DMS153 (cell line): Measurements from ENCODE around the gene BMPER.

Experiments used
- DNase-seq: peaks from one replicate; lab custom pipeline; 2025; lab: John Stamatoyannopoulos, UW

Gene BMPER

DNA sequence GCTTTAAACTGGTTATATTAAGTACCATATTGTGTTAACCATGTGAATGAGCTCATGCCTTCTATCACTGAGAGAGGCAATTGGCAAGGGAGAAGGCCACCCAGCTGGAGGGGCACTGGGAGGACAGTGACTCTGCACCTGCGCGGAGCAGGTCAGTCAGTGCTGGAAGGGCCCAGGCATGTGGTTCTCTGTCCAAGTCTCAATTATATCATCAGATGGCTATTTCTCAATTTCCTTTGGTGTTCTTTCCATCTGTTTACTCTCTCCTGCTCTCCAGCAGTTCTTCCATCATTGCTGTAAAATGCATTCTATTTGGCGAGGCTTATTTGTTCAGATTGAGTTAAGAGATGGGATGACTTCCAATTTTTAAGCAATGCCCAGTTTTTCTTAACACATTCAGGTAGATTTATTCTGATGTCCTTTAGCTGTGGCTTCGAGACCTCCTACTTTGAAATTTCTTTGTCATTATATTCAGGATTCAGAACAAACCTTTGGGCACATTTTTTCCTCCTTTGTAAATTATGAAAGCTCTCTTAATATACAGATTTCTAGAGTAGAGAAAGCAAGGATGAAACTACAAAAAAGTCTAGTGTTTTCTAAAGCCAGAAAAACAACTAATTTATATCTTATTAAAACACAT lies 159.3 kb downstream of the BMPER start:
- DNase-seq = no peak

DNA sequence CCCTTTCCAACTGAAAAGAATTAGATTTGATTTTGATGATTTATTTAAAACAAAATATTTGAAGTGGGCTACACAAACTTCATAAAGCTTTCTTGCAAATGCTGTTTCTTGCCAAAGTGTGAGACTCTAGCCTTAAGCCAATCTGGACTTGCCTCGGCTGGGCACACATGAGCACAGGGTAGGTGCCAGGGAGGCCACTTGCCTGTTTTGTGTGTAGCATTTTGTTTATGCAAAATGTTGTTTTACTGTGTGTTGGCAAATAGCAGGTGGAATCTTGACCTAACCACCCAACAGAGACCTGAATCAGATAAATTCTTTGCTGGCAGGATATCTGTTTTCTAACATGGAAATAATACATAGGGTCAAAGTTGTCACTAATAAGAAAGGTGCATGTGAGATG lies 161.1 kb downstream of the BMPER start:
- DNase-seq = no peak

DNA sequence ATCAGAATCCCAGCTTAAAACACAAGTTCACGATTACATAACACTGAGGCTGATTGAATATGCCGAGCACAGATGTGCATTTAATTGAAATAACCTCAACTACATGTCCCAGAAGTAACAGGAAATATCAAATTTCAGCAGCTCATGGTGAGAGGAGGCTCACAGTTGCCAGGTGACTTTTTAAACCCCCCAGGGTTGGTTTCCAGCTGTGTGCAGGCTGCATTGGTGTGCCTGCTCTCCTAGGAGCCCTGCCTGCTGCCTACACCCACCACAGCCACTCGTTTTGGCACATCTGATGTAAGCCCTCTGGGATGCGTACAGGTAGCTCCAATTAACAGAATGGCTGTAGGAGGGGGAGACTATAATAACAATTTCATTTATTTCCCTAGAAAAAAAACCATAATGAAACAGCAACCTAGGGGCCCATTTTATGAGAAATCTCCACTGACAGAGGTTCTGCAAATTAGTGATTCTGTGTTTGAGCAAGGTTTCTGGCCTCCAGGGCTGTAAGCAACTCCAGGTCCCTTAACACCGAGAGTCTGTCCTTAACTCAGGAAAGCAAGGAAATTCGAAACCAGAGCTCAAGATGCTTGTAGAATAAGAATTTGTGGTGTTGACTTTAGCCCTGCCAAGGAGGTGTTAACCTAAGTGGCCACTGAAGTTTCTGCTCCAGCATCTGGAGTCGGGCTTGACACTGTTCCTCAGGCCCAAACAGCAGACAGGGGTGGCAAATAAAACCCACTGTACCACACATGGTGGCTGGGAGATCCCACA lies 161.9 kb downstream of the BMPER start:
- DNase-seq = peak; percentile 68

DNA sequence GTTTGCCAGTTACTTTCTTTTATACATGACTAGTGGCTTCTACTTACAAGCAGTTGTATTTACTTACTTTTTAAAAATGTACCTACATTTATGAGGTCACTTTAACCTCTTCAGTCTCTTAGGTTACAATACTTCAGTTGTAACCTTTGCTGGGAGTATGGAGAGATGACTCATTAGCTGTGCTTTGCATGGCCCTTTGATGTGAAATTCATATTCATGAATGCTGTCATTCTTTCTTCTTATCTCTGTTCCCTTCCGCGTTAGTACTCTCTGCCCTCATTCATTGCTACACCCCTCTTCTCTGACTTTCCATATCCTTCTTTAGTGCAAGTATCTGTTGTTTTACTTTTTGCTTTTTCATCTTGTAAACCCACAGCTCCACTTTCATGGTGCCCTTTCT lies 164.3 kb downstream of the BMPER start:
- no peak for DNase-seq

DNA sequence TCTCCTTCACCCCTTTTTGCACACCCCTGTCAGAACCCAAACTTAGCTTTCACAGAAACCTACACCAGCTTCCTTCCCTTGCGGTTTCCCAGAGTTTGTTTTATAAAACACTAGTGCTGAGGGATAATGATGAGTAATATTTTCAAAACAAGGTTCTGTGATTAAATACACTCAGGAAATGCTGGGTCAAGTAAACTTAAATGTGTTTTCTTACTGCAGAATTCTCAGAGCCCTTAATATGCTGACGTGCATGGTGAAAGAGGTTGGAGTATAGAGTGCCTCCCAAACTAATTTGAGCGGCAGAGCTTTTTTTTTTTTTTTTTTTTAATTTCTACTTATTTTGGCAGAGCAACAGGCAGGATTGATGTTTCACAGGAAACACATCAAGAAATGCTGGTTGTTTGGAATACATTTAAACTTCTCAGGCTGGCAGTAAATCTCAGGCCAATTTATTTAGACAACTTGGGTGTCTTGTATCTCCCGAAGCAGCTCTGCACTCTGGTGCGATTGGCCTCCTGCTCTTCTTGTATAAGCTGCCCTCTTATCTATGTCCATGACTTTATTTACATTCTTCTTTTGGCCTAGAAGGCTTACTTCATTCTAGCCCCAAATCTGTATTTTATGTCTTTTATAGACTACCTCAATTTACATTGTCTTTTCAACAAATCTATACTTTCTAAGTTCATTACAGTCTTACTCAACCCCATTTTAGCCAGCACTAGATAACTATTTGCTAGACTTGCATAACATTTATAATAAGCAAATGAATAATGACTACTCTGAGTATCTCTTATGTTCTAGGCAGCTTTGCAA lies 165.4 kb downstream of the BMPER start:
- no peak for DNase-seq

DNA sequence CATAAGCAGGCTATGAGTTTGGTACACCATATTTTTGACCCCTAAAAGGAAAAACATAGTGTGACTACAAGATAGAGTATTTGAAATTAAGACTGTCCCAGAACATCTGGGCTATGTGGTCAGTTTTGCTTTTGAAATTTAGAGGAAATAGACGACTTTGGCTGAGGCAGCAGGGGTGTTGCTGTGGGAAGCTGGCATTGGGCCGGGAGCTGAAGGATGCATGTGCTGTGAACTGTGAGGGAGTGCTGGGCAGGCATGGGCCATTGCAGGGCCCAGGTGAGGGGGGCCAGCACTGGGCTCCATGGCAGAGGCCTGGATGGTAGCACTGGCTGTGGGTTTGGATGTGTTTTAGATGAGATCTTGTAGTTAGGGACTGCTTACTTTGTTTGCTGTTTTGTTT lies 168.3 kb downstream of the BMPER start:
- no peak for DNase-seq

DNA sequence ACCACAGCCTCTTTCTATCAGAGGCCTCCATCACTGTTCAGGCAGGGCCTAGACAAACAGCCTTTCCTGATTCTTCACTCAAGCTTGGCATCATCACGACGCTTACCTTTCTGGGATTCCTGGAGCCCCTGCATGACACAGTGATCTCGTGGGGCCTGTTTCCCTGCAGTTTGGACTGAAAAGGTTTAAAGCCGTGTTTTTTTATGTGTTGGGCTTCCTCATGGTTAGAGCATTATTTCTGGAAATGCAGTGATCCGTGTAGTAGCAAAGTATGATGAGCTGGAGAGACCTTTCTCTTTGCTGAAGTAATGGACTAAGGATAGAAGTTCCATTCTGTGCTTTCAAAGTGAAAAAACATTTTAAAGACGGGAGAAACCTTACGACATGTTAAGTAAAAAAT lies 169.1 kb downstream of the BMPER start:
- DNase-seq = no peak

DNA sequence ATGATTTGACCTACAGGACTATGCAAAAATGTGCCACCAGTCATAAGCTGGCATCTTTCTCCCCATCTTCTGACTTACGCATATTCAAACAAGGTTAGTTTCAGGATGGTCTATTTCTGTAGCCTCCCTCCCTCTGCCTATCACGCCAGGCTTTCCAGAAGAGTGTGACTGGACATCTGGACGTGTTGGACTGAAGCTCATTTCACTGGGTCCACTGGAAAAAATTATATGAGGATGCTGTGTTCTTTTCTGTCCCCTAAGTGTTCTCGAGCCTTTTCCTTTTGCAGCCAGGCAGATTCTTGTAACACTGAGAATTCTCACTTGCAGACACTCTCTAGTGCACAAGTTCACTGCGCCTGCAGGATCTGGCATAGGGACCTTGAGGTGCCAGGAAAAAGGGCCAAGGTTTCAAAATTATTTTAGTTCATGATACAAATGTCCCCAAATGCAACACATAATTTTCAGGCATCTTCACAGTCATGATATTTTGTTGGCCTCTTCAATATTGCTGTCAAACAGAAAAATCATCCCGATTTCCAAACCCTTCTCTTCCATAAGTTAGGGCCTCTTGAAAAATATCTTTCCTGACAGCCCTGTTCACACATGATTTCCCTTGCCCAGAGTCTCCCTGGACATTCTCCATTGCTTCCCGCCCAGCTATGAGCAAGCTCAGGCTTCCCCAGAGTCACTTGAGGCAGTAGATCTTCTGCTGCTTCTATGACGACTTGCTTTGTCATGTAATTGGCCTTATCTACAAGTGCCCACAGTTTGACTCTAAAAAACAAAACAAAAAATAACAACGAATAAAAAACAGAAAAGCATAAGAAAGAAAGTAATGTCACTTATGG lies 170.4 kb downstream of the BMPER start:
- no peak for DNase-seq

DNA sequence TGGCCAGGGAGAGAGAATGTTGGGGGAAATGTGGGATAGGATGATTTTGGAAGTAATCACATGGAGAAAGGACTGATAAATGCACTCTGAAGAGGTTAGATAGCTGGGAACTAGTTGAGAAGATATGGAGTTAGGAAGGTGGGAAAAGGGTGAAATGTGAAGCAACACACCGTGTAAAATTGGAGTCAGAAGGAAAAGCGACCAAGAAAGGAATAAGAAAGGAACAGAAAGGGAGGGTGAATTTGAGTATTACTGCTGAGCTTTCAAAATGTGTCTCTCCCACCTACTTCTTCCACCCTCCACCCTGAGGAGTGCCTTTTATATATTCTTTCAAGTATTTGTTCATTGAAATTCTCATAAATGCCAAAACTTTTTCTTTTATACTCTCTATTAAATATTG lies 171.8 kb downstream of the BMPER start:
- no peak for DNase-seq

DNA sequence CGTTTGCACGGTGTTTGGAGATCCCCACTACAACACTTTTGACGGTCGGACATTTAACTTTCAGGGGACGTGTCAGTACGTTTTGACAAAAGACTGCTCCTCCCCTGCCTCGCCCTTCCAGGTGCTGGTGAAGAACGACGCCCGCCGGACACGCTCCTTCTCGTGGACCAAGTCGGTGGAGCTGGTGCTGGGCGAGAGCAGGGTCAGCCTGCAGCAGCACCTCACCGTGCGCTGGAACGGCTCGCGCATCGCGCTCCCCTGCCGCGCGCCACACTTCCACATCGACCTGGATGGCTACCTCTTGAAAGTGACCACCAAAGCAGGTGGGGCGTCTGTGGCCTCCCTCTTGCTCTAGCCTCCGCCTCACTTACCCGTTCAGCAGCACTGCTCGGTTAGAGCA lies 173.5 kb downstream of the BMPER start:
- no peak for DNase-seq

DNA sequence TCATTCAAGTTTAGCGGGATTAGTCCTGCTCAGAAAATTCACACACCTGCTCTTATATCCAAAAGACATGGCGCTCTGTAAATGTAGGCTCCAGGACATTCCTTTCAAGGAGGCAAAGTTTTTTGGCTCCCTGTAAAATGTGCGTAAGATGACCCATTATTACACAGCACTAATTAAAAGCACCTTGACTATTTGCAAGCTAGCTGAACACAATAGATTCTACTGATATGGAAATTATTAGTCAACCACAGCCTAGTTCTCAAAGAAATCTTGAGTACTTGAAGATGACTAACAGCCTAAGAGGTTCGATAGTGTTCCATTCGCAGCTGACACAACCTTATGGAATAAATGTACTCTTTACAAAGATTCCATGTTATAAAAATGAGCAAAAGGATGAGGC lies 175.2 kb downstream of the BMPER start:
- DNase-seq = no peak

DNA sequence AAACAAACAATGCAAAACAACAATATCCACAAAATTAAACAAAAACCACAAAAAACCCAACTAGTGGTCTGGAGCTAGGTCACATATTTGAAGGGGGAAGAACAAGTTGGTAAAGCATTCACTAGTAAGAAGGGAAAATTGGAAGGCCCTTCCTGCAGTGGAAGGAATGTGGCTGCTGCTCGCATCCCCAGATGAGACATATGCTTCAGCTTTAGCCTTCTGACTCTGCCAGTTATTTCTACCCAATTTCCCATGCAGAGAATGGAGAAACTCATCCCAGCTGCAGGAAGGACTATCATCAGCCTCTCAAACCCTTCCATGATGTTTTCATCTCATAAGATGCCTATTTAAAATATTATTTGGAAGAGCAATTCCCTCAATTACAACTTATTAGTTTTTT lies 176.6 kb downstream of the BMPER start:
- DNase-seq = no peak

DNA sequence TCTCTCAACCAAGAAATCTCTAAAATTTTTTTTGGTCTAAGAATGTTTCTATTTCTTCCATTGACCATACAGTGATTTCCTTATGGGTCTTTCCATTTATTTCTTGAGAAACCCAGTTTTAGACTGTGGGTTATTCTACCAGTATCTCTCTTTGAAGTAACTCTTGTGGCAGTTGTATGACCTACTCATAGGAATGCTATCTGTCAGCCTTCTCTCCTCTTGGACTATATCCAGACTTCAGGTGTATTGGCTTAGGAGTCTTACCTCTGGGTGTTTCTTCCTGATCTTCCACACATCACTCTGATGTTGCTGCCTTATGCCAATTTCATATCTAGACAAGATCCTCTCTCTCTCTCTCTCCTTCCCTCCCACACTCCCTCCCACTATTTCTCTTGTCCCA lies 178.1 kb downstream of the BMPER start:
- DNase-seq = no peak

DNA sequence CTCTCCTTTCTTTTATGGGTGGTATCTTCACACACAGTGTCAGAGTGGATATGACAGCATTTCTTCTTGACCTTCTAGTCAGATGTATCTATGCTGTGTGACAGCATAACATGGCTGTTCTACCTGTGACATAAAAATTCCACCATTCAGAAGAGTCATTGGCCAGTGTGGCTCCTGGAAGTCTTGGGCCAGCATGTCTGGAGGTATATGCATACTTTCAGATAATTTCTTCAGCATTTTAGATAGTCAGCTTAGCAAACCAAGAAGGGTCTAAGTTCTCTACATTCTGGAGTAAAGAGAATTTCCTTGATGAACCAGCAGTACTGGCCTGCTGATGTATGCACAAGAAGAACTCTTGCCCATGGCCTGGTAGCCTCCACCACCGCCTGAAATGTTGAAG lies 179.3 kb downstream of the BMPER start:
- no peak for DNase-seq

DNA sequence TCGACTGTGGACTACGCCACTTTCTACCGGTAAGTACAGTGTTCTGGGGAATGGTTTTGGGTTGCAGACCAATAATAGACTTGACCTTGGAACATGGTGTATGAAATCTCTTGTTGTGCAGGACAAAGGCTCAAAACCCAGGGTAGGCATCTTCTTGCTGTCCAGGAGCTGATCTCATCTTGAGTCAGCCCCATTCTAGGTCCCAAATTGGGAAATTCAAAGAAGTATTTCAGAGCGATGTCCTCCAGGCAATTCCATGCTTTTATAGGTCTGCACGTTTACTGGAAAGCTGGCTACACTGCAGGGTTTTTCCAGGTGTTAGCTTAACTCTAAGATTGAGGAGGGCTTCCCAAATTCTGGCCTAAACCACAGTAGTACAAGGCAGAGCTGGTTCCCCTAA lies 180.7 kb downstream of the BMPER start:
- DNase-seq = no peak

DNA sequence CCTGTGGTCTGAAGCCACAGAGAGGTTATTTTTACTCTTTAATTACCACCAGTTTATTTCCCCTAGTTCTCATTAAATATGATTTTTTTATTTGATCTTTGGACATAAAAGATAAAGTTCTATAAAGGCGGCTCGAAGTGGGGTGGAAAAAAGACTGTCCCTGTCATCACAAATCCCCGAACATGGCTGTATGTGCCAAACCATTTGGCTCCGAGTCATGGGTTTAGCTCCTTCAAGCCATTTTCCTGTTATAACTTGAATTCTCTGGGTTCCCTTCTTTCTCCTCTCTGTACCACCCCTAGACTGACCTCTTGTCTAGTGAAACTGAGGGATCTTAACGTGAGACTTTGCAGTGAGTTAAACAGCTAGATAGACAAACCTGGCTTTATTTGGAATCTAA lies 181.6 kb downstream of the BMPER start:
- no peak for DNase-seq

DNA sequence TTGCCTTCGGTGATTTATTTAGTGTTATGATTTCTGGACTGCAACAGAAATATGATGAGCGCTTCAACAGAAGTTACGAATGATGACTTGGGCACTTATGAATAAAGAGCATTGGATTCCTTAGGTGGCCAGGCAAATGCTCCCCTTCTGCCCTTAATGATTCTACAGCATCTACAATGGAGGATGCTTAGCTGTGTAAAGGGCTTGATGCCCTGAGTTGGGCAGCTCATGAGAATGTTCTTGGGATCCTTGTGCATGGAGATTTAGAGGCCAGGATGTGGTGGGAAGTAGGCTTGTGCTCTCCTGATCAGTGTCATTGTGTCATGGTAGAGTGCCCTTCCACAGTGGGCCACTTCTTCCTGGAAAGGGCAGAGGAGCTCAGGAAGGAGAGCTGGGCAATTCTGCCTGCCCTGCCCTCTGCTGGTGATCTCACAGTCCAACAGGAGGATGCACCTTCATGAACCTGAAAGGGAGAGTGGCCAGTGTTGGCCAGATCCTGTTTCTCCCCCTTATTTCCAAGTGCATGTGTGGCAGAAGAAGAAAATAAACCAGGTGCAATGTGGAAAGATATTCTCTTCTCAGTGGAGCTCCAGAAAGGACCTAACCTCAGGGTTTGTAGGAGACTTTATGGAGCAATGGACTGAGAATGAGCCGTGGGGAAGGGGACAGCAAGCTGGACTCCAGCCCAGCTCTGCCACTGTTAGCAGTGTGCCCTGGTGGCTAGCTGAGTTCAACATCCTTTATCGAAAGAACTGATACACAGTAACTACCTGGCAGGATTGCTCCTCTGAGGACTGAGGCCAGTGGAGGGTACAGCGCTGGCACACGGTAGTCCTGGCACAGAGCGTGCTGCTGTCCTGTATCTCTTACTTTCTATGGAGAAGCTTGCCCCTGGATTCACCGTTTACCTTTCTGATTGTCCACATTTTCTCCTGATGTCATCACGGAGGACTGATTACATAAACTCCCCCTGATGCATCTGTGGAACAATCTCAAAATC lies 182.9 kb downstream of the BMPER start:
- peak; percentile 67 for DNase-seq

DNA sequence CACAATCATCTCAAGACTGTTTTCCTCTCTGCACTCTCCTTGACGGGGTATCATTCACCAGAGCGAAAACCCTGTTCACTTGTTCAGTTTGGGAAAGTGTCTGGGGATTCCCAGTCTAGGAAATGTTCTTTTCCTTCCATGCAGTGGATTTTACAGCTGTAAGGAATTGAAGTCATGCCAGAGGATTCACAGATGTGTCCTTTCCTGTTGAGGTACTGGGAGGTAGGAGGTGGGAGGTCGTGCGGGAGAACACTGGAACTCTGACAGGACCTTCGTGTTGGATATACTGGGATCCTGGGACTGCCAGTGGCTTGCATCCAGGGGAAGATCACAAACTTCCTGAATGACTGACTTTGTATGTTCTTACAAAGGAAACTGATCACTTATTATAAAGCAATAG lies 185.5 kb downstream of the BMPER start:
- no peak for DNase-seq

DNA sequence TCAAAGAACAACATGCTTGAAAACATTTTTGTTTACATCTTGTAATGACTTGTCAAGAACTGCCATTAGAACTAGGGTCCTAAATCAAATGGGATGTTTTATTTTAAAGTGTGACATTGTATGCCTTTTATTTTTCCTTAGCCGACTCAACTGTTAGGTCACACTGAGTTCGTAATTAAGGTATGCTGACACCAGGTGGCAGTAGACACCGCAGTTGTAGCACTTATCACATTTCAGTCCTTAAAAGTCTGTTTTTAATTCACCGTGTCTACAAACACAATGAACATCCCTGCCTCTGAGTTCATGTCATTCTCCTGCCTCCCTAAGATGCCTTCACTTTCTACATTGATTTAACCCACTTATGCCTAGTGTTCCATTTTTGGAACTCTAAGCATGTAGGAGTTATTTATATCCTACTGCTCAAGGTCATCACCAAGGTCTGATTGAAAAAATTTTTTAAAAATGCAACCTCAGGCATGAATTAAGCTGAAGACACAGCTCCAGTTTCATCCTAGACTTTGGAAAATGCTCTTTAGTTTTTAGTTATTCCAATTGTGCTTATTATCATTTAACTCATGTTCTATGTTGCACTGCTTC lies 186.1 kb downstream of the BMPER start:
- DNase-seq = peak; percentile 21

DNA sequence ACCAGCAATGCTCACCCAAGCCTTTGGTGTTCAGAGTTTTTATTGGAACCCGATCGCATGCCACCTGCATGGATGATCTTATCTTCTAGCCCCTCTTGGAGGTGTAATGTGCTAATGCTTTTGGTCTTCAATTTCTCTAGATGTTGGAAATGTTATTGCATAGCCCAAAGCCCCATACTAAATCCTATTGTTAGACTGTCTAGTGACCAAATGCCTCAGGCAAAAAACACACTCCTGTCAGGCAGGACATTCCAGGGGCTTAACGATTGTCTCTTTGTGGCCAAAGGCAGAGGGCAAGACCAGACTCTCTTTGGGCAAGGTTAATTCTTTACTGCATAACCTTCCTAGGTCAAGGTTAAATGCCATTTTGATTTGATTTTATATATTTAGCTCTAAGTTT lies 187.9 kb downstream of the BMPER start:
- DNase-seq = no peak
